Stimulated activated CD4-positive, alpha-beta T cell treated with anti-CD3 and anti-CD28 coated beads, Interleukin-1b, Interleukin-23, amount 100 ng/mL, for 24 hours (primary cell): ENCODE data around the gene CHD2.
"Not testable (repeated sequence)": the region's sequence is repeated elsewhere in the genome, so short reads cannot be mapped to it uniquely, and the experiment has no call there.

Experiments used
- DNase-seq, 4 experiments: peaks; one replicate each; pipeline ENCODE4 v3.0.0-alpha.2; 2020; ENCODE audit warnings: low read depth in 4 of 4, low spot score in 1 of 4

CHD2 gene

DNA sequence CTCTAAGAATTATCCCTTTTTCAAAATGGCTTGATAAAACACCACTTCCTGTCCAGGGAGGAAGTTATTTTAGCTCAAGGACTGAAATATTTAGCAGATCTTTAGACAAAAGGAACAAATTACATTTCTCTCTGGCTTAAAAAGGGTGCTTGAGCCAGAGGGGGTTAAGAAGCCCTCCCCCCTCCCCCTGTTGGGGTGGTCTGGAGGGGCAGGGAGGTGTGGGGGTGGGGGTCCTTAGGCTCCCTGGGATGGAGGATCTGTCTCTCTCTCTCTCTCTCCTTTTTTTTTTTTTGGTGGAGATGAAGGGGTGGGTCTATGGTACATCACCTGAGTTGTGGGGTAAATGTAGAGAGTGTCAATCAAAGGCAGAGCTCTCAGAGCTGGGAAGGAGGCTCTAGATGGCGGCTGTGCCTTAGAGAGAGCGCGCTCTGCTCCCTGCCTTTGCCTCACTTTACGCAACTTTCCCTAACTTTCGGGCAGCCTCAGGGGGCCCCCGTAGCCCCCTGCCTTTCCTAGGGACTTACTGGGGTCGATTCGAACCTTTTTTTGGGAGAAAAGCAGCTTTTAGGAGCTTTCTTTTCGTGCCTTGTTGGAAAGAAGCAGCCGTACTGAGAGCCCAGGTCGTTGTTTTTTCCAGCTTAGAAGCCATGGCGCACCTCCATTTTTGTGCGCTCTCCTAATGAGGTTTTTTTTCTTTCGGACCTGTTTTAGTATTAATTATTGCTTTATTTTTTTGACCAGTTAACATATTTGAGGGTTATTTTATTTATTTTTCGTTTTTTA lies at the start of gene CHD2:
TSS of gene CHD2 (plus strand) at position 377 of the 783 bp plus-strand sequence. CDS start 914 bp downstream, outside the sequence.
- DNase-seq: peak in 2 of 4 experiments; percentile 47 to 48

DNA sequence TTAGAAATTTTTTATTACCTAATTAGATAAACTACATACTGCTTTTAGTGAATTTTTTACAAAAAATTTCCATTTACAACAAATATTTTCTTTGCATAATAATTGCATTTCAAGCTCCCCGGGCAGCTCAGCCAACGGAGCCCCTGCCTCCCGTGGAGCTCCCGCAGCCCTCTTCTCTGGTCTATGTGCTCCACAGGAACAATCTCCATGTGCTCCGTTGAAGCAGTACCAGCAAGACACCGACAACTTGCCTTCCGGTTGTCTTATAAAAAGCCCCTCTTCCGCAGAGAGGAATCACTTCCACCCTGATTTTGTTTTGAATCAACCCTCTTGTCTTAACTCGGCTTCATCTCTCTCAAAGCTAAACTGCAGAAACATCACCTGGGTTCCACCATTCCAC lies 46.9 kb upstream of the CHD2 start:
- no peak for DNase-seq

- DNase-seq: no peak
These were observed 38.4 kb upstream of the CHD2 start for GRCh38 chr15:92861742-92862141.

DNA sequence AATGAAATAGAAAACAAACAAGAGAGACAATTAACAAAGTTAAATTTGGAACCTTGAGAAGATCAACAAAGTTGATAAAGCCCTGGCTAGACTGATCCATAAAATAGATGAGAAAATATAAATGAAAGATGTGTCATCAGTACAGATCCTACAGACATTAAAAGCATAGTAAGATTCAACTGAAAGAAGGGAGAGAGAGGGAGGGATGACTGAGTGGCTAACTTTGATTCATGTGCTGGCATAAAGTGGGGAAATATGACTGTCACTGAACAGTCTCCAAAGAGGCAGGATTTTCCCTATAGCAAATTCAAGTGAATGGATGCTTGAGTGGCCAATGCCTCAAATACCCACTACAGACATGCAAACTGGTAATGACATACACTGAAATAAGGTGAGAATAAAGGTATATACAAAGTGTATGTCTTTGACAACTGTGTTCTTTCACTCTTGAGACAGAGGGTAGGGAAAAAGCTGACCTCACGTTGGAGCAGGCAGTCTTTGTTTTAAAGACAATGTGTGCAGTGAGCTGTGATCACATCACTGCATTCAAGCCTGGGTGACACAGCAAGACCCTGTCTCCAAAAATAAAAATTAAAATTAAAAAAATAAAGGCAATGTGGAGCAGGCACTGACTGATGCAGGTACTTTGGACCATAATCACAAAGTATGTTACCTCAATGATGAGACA lies 35.9 kb upstream of the CHD2 start:
- DNase-seq: no peak

- DNase-seq: no peak
These were observed 30.7 kb upstream of the CHD2 start for GRCh38 chr15:92869263-92869940.

DNA sequence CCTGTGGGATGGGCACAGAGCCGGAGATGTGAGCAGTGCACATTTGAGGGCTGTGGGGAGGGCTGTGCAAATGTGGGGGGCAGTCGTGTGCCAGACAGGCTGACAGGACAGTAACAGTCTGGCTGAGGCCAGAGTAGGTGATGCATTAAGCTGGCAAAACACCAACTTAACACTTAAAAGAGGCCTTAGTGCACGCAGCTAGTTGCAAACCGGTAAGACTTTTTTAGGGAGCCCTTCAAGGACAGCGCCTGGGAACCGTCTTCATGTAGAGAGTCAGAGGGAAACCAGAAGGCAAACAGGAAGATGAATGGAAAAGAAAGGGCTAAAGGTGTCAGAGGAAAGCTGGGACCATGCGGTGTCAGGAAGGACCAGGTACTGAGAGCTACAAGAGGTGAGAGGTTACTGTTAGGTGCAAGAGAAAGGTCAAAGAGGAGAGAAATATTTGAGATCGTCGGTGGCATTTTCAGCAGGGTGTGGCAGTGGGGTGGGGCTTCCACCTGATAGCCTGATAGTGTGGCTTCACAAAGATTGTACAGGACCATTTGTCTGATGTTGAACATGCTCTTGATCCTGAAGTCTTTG lies 30.0 kb upstream of the CHD2 start:
- no peak for DNase-seq

DNA sequence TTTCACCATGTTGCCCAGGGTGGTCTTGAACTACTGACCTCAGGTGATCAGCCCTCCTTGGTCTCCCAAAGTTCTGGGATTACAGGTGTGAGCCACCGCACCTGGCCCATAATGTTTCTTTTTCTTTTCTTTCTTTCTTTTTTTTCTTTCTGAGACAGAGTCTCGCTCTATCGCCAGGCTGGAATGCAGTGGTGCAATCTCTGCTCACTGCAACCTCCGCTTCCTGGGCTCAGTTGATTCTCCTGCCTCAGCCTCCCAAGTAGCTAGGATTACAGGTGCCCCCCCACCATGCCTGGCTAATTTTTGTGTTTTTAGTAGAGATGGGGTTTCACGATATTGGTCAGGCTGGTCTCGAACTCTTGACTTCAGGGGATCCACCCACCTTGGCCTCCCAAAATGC lies 27.2 kb upstream of the CHD2 start:
- not testable (repeated sequence) for DNase-seq

- DNase-seq: no peak
These were observed 23.1 kb upstream of the CHD2 start for GRCh38 chr15:92877000-92877399.

DNA sequence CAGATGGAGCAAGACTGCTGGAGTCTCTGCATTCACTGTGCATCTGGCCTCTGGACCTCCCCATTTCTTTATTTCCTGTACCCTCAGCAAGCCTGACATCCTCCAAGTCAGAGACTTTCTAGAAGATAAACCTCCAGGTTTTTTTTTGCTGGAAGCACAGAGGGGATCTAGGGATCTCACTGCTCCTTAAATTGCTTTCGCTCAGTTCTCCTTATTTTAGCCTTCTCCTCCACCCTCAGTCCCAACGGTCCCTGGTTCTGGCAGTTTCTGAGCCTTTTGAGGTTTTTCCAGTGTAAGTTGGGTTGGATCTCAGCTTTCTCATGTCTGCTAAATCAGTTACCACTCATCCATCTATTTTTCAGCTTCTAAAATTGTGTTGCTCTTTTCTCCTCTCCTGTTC lies 22.7 kb upstream of the CHD2 start:
- no peak for DNase-seq

DNA sequence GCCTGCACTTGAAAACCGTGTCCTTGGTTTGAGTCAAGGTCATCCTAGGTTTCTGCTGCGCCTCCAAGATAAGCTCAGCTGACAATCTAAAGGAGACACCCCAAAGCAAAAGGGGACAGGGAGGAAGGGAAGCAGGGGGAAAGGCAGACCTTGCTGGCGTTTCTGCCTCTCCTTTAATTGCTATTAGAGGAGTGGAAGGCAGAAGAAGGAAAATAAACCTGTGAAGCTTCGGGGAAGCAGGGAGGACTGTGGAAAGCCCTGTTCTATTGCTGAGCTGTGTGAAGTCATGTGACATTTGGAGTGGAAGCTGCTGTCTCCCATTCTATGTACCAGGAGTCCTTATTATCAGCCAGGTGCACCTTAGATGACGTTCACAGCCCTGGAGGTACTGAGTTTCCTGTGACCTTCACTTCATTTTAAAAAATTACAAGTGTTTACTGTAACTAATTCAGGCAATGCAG lies 21.5 kb upstream of the CHD2 start:
- DNase-seq: no peak

- no peak for DNase-seq
These were observed 20.0 kb upstream of the CHD2 start for GRCh38 chr15:92879949-92880725.

DNA sequence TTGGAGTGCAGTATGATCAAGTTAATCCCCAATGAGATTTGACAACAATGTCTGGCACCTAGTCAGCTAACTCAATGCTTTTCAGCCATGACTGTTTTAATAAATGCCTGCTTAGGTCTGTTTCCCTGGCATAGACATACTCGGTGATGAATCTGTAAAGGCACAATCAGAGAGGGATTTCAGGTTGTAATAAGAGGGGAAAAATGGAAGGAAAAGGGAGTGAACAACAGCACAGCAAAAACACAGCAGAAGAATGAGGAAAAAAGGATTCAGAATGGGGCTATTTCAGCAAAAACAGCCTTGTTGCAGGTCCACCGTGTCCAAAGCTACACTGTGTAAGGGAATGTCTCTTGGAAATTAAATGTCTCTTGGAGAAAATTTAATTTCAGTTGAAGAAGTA lies 19.3 kb upstream of the CHD2 start:
- DNase-seq: no peak

- DNase-seq: no peak
These were observed 18.8 kb upstream of the CHD2 start for GRCh38 chr15:92881211-92881754.

GRCh38 chr15:92881802-92882696 lies 18.1 kb upstream of the CHD2 start:
- peak; percentile 92 to 98 (median 94) for DNase-seq

- no peak for DNase-seq
These were observed 17.4 kb upstream of the CHD2 start for GRCh38 chr15:92882697-92883162.

GRCh38 chr15:92883163-92883875 lies 16.8 kb upstream of the CHD2 start:
- no peak for DNase-seq

DNA sequence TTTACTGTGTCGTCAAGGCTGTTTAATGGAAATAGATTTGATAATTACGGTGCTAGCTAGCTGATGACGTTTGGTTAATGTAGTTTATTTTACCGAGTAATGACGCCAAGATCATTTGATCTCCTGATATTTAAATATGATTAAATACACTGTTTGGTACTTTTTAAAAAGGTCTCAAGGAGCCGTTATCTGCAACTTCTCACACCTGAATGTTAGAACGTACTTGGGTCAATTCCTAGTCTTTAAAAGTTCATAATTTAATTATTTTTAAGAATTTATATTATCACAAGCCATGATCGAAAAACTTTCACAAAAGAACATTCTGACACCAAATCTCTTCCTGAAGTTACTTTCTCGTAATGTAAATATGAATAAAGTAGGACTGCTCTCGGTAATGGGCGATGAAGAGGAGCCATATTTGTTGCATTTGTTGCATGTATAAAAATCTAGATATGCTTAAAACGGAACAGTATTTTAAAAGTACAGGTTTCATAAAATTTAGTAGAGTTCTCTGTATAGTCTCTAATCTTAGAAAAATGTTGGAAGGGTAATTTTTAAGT lies 16.2 kb upstream of the CHD2 start:
- no peak for DNase-seq

DNA sequence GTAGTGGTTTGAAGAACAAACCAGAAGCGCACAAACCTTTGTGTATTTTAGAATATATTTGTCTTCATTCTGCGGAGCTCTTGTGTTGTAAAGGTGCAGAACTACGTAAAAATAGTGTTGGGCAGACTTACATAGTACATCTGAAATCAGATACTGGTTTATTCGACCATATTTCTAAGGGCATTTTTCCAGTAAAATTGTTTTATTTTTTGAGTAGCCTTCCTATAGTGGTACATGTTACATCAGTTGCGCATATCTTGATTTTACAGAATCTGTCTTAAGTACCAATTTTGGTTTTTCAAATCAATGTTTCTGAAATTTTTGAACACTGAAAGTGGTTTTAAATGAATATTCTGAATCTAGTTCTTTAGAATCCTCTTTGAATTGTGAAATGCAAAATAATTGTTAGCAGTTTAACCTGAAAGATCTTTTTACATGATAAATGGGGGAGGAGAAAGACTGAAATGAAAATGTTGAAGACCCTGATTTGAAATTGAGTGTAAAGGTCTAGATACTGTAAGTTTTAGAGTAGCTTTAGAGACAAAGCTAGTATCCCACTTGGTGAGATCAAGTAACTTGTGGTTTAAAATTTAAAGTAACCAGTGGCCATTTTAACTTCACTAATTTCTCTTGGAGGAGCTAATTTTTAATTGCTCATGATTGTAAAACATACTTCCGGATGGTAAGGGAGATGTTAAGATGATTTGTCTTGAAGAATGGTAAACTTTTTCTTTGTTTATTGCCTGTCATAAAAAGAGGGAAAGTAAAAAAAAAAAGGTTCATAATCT lies 15.5 kb upstream of the CHD2 start:
- DNase-seq: no peak
